HG03571 (cell line): ENCODE results near the gene SLC13A1.
"Not testable (repeated sequence)": the region's sequence is repeated elsewhere in the genome, so short reads cannot be mapped to it uniquely, and the experiment has no call there.

Experiments used
- ATAC-seq: cut with Tn5 transposase; IDR thresholded peaks from one replicate; pipeline ENCODE4 v1.9.1; 2021; ENCODE audit not compliant: unreplicated experiment

SLC13A1 gene

DNA sequence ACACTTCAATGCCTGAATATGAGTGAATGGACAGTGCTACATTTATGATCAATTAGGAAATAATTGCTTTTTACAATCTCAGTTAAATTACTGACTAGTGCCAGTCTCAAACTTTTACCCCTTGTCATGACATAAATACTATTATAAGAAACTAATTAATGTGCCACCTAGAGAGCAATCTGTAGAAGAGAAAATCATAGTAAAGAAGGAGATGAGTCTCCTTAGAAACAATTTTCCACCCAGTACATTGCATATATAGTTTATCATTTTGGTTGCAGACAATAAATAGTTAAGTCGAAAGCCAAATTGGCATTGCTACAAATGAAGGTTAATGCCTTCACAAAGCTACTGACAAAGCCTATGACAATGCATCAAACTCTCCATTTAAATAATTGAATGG lies 68.6 kb downstream of the SLC13A1 start:
- ATAC-seq = no peak

DNA sequence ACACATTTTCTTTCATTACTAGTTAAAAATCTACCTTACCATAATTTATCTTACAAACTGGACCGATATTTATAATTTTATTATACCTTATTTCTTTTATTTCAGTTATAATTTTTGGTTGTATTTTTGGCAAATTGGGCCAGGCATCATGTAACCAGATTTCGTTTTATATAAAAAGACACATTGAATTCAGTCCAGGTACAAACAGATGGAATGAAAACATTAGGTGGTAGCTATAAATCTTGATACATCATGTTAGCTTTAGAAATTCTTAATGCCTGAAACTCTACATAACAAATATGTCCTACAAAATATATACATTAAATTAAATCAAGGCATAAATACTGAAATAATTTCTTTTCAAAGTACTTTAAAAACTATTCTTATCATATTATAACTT lies 73.1 kb downstream of the SLC13A1 start:
- ATAC-seq = no peak

DNA sequence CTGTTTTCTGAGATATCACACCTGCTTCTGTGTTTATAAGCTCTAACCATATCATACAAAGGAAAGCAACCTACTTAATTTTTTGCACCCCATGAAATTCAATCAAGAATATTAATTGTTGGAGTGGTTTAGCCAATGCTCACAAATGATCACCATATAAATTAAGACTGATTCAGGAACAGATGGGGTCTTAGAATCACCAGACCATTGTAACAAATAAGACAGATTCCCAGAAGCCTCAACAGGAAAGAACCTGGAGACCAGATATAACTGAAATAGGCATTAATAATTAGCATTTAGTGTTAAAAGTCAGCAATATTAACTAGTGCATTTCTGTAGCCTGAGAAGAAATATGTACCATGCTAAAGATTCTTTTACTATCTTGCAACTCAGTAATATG lies 73.6 kb downstream of the SLC13A1 start:
- no peak for ATAC-seq

GRCh38 chr7:123125231-123125630 lies 74.5 kb downstream of the SLC13A1 start:
- ATAC-seq = no peak

DNA sequence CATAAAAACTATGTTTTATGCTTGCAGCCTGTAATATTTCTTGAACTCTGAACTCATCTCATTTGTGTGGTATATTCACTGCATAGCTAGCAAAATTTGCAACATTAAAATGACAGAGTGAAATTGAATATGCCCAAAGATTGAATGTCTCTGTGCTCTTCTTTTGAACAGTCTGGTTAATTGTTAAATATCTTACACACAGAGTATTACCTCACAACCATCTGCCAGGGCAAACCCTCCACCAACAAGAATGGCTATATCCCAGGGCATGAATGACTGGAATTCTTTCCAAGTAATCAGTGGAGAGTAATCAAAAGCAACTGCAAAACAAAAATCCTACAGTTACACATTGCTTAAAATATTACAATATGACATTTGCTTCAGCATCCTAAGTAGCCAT lies 76.9 kb downstream of the SLC13A1 start:
- ATAC-seq = no peak

GRCh38 chr7:123120286-123120685 lies 79.5 kb downstream of the SLC13A1 start:
- ATAC-seq = no peak

DNA sequence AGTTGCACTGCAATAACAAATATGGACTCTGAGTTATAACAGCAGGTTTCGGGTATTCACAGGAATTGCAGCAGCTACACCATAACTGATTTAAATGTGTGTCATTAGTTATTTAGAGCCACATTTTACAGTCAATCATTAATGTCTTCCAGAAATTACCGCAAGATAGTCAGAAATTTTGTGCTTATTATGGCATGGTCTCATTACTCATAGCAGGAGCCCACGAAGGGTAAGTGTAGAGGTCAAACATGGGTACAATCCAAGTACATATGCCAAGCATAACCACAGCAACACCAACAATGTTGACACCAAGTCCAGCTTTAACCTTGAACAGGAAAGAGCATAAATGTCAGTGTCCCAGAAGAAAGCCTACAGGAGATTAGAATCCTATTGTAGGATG lies 84.4 kb downstream of the SLC13A1 start:
- ATAC-seq = no peak

DNA sequence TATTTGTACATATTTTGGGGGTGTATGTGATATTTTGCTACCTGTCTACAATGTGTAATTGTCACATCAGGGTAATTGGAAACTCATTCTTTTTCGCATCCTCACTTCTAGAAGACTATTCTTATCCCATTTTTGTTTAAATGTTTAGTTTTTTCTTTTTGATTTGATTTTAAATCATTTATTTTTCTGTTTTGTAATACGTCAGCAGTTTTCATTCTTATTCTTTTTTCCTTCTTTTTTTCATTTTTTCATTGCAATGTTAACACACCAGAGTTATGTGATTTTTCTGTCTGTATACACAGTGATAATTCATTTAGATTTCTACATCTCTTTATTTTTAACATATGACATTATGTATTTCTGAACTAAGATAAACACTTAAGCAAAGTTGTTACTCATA lies 85.5 kb downstream of the SLC13A1 start:
- no peak for ATAC-seq

GRCh38 chr7:123112833-123113232 lies 86.9 kb downstream of the SLC13A1 start:
- ATAC-seq = no peak

DNA sequence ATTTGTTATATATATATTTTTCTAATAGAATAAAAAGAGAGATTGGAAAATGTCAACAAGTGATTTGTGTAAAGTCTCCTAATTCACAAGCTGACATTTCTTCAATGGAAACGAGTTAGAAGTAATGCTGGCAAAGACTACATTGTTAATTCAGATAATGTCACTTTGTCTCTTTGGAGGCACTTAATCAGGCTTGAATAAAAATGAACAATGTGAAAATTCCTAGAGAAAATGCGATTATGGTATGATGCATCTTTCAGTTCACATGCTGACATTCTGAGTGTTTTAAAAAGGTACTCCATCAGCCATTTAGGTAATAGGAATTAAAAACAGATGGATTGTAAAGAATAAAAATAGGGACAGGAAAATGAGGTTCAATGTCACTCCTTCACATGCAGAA lies 100.1 kb downstream of the SLC13A1 start:
- ATAC-seq = no peak

GRCh38 chr7:123096976-123097375 lies 102.8 kb downstream of the SLC13A1 start:
- no peak for ATAC-seq

DNA sequence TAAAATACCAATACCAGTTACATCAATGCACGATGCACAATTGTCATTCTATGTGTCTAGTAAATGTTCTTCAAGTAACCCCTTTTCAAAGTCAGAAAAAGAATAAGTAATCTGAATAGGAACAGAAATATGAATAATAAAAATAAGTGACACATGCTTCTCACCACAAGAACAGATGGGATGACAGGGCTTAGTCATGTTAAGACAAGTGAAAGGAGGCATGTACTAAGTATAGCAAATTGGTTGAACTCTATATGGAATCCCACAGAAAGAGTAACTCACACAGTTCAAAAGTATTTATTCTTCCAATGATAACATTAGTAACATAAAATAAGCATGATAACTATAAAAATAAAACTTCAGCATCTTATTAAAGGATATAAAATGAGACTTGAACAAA lies 103.3 kb downstream of the SLC13A1 start:
- ATAC-seq = no peak

DNA sequence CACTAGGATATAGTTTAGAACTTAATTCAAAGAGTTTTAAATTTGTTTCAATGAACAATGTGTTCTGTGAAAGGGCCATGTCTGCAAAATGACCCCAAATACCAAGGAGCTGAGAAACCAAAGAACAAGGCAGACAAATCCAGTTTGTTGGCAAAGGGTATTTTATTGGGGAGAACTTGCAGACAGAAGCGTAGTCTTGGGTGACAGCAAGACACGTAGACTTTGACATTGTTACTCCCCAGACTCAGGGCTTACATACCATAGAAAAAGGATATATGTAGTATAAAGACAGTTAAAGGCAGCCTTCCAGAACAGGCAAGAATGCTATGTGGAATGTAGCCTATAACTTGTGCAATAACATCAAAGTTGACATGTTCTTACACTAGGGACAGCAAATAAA lies 109.3 kb downstream of the SLC13A1 start:
- ATAC-seq = no peak

- not testable (repeated sequence) for ATAC-seq
These were observed 112.9 kb downstream of the SLC13A1 start for GRCh38 chr7:123086910-123087309.

GRCh38 chr7:123084861-123085260 lies 114.9 kb downstream of the SLC13A1 start:
- ATAC-seq = not testable (repeated sequence)

DNA sequence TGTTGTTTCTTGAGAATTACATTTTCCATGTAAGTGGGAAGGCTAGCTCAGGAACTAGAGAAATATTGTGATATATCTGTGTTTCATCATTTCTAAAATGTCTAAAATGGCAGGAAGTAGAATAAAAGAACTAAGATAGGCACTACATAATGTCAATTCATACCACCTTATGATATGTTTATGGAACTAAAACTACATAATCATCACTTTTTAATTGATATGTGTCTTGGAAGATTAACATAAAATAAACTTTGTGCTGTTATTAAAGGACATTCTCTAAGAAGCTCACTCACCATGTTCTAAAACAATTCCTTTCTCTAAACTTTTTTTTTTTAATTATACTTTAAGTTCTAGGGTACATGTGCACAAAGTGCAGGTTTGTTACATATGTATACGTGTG lies 120.7 kb downstream of the SLC13A1 start:
- no peak for ATAC-seq

- ATAC-seq = no peak
These were observed 123.8 kb downstream of the SLC13A1 start for GRCh38 chr7:123075838-123076467.

GRCh38 chr7:123070702-123071286 lies 129.0 kb downstream of the SLC13A1 start:
- ATAC-seq = no peak

GRCh38 chr7:123067814-123068213 lies 132.0 kb downstream of the SLC13A1 start:
- no peak for ATAC-seq
